GM18502 (cell line): Measurements from ENCODE around the gene WWC2.
"Not testable (repeated sequence)": the region's sequence is repeated elsewhere in the genome, so short reads cannot be mapped to it uniquely, and the experiment has no call there.

ENCODE experiments used
- ATAC-seq: cut with Tn5 transposase; IDR thresholded peaks from one replicate; pipeline ENCODE4 v1.9.1; 2021; ENCODE audit warnings: mild to moderate bottlenecking; ENCODE audit not compliant: unreplicated experiment, poor library complexity

Gene WWC2

GRCh38 chr4:183099537-183100297 is 660 bp downstream of the WWC2 start:
- peak; percentile 16 for ATAC-seq

- ATAC-seq, result no peak
Measured at GRCh38 chr4:183100298-183100599, 1.2 kb downstream of the WWC2 start.

- ATAC-seq, result no peak
Measured at GRCh38 chr4:183100827-183101226, 1.8 kb downstream of the WWC2 start.

GRCh38 chr4:183101956-183102480 is 3.0 kb downstream of the WWC2 start:
- ATAC-seq, result no peak

GRCh38 chr4:183105092-183105491 is 6.0 kb downstream of the WWC2 start:
- no peak for ATAC-seq

- ATAC-seq, result no peak
Measured at GRCh38 chr4:183106839-183107238, 7.8 kb downstream of the WWC2 start.

GRCh38 chr4:183107891-183108459 is 8.9 kb downstream of the WWC2 start:
- ATAC-seq, result no peak

- ATAC-seq, result no peak
Measured at GRCh38 chr4:183110244-183110643, 11.2 kb downstream of the WWC2 start.

- ATAC-seq, result no peak
Measured at GRCh38 chr4:183111452-183111885, 12.4 kb downstream of the WWC2 start.

- no peak for ATAC-seq
Measured at GRCh38 chr4:183118141-183118540, 19.1 kb downstream of the WWC2 start.

GRCh38 chr4:183118585-183118984 is 19.5 kb downstream of the WWC2 start:
- no peak for ATAC-seq

- ATAC-seq, result not testable (repeated sequence)
Measured at GRCh38 chr4:183121660-183122059, 22.6 kb downstream of the WWC2 start.

GRCh38 chr4:183124228-183124627 is 25.2 kb downstream of the WWC2 start:
- ATAC-seq, result no peak

GRCh38 chr4:183124865-183125264 is 25.8 kb downstream of the WWC2 start:
- no peak for ATAC-seq

GRCh38 chr4:183129125-183129524 is 30.1 kb downstream of the WWC2 start:
- ATAC-seq, result no peak

GRCh38 chr4:183129675-183130074 is 30.6 kb downstream of the WWC2 start:
- no peak for ATAC-seq

GRCh38 chr4:183130328-183131155 is 31.5 kb downstream of the WWC2 start:
- no peak for ATAC-seq

GRCh38 chr4:183132081-183132480 is 33.0 kb downstream of the WWC2 start:
- no peak for ATAC-seq

GRCh38 chr4:183132865-183133264 is 33.8 kb downstream of the WWC2 start:
- no peak for ATAC-seq

- ATAC-seq, result no peak
Measured at GRCh38 chr4:183136855-183137254, 37.8 kb downstream of the WWC2 start.
